Measurements from ENCODE around the gene ADAM15.

- TF ChIP-seq CTCF (IDR thresholded peaks at IDR 0.05): no peak
- no peak for TF ChIP-seq POLR2A (IDR thresholded peaks at IDR 0.05)
These were observed 26.8 kb downstream of the ADAM15 start for GRCh38 chr1:155077758-155078445.
